Muscle layer of colon (tissue), 2 donors: ENCODE data around the gene ETFA.

ENCODE experiments used
- H3K27ac ChIP-seq: one replicate; pipeline ENCODE4 v1.7.0; 2013; ENCODE audit warnings: low read depth, mild to moderate bottlenecking, low read length, moderate library complexity
- H3K27me3 ChIP-seq, 2 donors: one replicate each; pipeline ENCODE4 v1.7.0; 2013; ENCODE audit warnings: low read length in 2 of 2, mild to moderate bottlenecking in 2 of 2; ENCODE audit not compliant: insufficient read depth in 2 of 2, control insufficient read depth in 1 of 2
- H3K36me3 ChIP-seq: one replicate; pipeline ENCODE4 v1.7.0; 2013; ENCODE audit warnings: mild to moderate bottlenecking, low read length; ENCODE audit not compliant: insufficient read depth
- H3K4me1 ChIP-seq: one replicate; pipeline ENCODE4 v1.7.0; 2013; ENCODE audit warnings: mild to moderate bottlenecking, low read length; ENCODE audit not compliant: insufficient read depth
- H3K4me3 ChIP-seq, 2 donors: one replicate each; pipeline ENCODE4 v1.7.0; 2013; ENCODE audit warnings: low read length in 2 of 2, low read depth in 1 of 2, mild to moderate bottlenecking in 1 of 2, moderate library complexity in 1 of 2
- H3K9ac ChIP-seq: one replicate; pipeline ENCODE4 v1.7.0; 2013; ENCODE audit warnings: low read length
- H3K9me3 ChIP-seq: one replicate; pipeline ENCODE4 v1.7.0; 2013; ENCODE audit warnings: mild to moderate bottlenecking, low read length
- donor health status: abdominal sarcoma.
- donor health status: Adenocarcinoma of cecum.

Gene ETFA

GRCh38 chr15:76173317-76173834 lies 137.9 kb downstream of the ETFA start:
- no peaks in the 10 kb centered on the region for H3K9me3 ChIP-seq
- no peak overlapping the region for H3K4me3 ChIP-seq
- no peaks in the 10 kb centered on the region for H3K36me3 ChIP-seq
- no peak overlapping the region for H3K9ac ChIP-seq
- H3K27me3 ChIP-seq = peaks cover 0 to 1% of the 10 kb centered on the region in 2 donors
- H3K27ac ChIP-seq = no peak overlapping the region
- peaks cover 9% of the 10 kb centered on the region for H3K4me1 ChIP-seq

GRCh38 chr15:76172782-76173181 lies 138.5 kb downstream of the ETFA start:
- H3K9me3 ChIP-seq = no peaks in the 10 kb centered on the region
- no peak overlapping the region for H3K27ac ChIP-seq
- H3K36me3 ChIP-seq = no peaks in the 10 kb centered on the region
- peaks cover 3% of the 10 kb centered on the region for H3K4me1 ChIP-seq
- H3K27me3 ChIP-seq = no peaks in the 10 kb centered on the region
- H3K4me3 ChIP-seq = no peak overlapping the region
- H3K9ac ChIP-seq = no peak overlapping the region

- no peak overlapping the region for H3K4me3 ChIP-seq
- H3K9ac ChIP-seq = no peak overlapping the region
- no peak overlapping the region for H3K27ac ChIP-seq
- no peaks in the 10 kb centered on the region for H3K9me3 ChIP-seq
- H3K36me3 ChIP-seq = no peaks in the 10 kb centered on the region
- H3K4me1 ChIP-seq = no peaks in the 10 kb centered on the region
- H3K27me3 ChIP-seq = no peaks in the 10 kb centered on the region
Observed at GRCh38 chr15:76169911-76170800, 141.1 kb downstream of the ETFA start.

DNA sequence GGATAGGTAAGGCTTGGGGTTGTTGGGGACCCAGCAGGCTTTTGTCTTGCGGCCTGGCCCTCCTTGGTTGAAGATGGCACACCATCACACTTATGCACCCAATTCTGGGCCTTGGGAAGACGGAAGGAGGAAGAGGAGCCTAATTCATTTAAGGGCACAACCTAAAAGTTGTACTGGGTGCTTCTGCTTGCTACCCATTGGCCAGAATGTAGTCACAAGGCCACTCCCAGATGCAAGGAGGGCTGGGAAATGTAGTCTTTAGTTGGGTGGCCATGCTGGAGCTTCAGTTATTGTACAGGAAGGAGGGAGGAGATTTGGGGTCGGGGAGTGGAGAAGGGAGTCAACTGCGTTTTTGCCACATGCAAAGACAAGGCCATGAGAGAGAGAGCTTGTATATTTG lies 142.3 kb downstream of the ETFA start:
- Histone ChIP-seq H3K9me3 (no peaks in the 10 kb centered on the region), H3K9ac (no peak overlapping the region), H3K4me3 (no peak overlapping the region), H3K4me1 (no peaks in the 10 kb centered on the region), H3K27ac (no peak overlapping the region), H3K27me3 (no peaks in the 10 kb centered on the region), H3K36me3 (no peaks in the 10 kb centered on the region)

- H3K36me3 ChIP-seq = no peaks in the 10 kb centered on the region
- no peak overlapping the region for H3K4me3 ChIP-seq
- H3K9ac ChIP-seq = no peak overlapping the region
- H3K4me1 ChIP-seq = no peaks in the 10 kb centered on the region
- H3K9me3 ChIP-seq = no peaks in the 10 kb centered on the region
- H3K27ac ChIP-seq = no peak overlapping the region
- no peaks in the 10 kb centered on the region for H3K27me3 ChIP-seq
Observed at GRCh38 chr15:76168237-76168984, 142.9 kb downstream of the ETFA start.

- Histone ChIP-seq H3K4me1 (peaks cover 19% of the 10 kb centered on the region), H3K9ac (no peak overlapping the region), H3K27me3 (no peaks in the 10 kb centered on the region), H3K27ac (no peak overlapping the region), H3K4me3 (no peak overlapping the region), H3K9me3 (no peaks in the 10 kb centered on the region), H3K36me3 (no peaks in the 10 kb centered on the region)
Observed at GRCh38 chr15:76165951-76166350, 145.3 kb downstream of the ETFA start.
